ENCODE data around the gene ZNF837. TPM values are rescaled to one million over a fixed set of nuclear protein-coding genes. Genes with fewer than 3 reads are reported as not detected.

The ZNF837 gene
- total RNA-seq, 1 donor from 2014 or later: 11.5 TPM

- DNase-seq (ENCODE audit: low read depth): no peak
- no peak for TF ChIP-seq CTCF (conservative IDR thresholded peaks at IDR 0.05; ENCODE audit: low read depth, low read length)
- no peak overlapping the region for H3K4me3 ChIP-seq (ENCODE audit: low read depth, low read length)
Observed at GRCh38 chr19:58357481-58358145, 23.2 kb downstream of the ZNF837 start.

- TF ChIP-seq CTCF (conservative IDR thresholded peaks at IDR 0.05; ENCODE audit: low read depth, low read length): no peak
- DNase-seq (ENCODE audit: low read depth): no peak
- no peak overlapping the region for H3K4me3 ChIP-seq (ENCODE audit: low read depth, low read length)
Observed at GRCh38 chr19:58356766-58357480, 23.9 kb downstream of the ZNF837 start.

GRCh38 chr19:58355908-58356765 is 24.7 kb downstream of the ZNF837 start:
- TF ChIP-seq CTCF (conservative IDR thresholded peaks at IDR 0.05; ENCODE audit: low read depth, low read length): no peak
- no peak overlapping the region for H3K4me3 ChIP-seq (ENCODE audit: low read depth, low read length)
- no peak for DNase-seq (ENCODE audit: low read depth)

- H3K4me3 ChIP-seq (ENCODE audit: low read depth, low read length): no peak overlapping the region
- DNase-seq (ENCODE audit: low read depth): no peak
- no peak for TF ChIP-seq CTCF (conservative IDR thresholded peaks at IDR 0.05; ENCODE audit: low read depth, low read length)
Observed at GRCh38 chr19:58355215-58355796, 25.5 kb downstream of the ZNF837 start.

GRCh38 chr19:58354478-58355030 is 26.3 kb downstream of the ZNF837 start:
- H3K4me3 ChIP-seq (ENCODE audit: low read depth, low read length): no peak overlapping the region
- no peak for TF ChIP-seq CTCF (conservative IDR thresholded peaks at IDR 0.05; ENCODE audit: low read depth, low read length)
- DNase-seq (ENCODE audit: low read depth): no peak

- H3K4me3 ChIP-seq (ENCODE audit: low read depth, low read length): no peak overlapping the region
- TF ChIP-seq CTCF (conservative IDR thresholded peaks at IDR 0.05; ENCODE audit: low read depth, low read length): no peak
- no peak for DNase-seq (ENCODE audit: low read depth)
Observed at GRCh38 chr19:58353717-58354477, 26.9 kb downstream of the ZNF837 start.
